ENCODE results near the gene QSOX1. TPM values are rescaled to one million over a fixed set of nuclear protein-coding genes. Genes with fewer than 3 reads are reported as not detected.

The QSOX1 gene
- total RNA-seq, 4 donors from 2014 or later = 104 to 138 (median 107) TPM

- no peak overlapping the region for H3K27ac ChIP-seq (replicated peaks in 1 of 4)
- H3K9me3 ChIP-seq = no peaks in the 10 kb centered on the region
- TF ChIP-seq CTCF (IDR thresholded peaks at IDR 0.05) (no peak), POLR2A (IDR thresholded peaks at IDR 0.05; ENCODE audit: low read depth) (no peak), EP300 (IDR thresholded peaks at IDR 0.05) (no peak), POLR2AphosphoS5 (IDR thresholded peaks at IDR 0.05) (no peak)
- no peaks in the 10 kb centered on the region for H3K36me3 ChIP-seq
- 74% methylated on average over 4 of the region's 4 CpGs for WGBS
- H3K4me3 ChIP-seq = no peak overlapping the region
- peaks cover 0 to 12% (median 0%) of the 10 kb centered on the region in 4 donors for H3K27me3 ChIP-seq
- intact Hi-C loops (cut with DNase I) = no loop called here
- H3K4me1 ChIP-seq = no peaks in the 10 kb centered on the region
- DNase-seq (ENCODE audit: extremely low spot score) = no peak
These were observed 53.6 kb downstream of the QSOX1 start for GRCh38 chr1:180208264-180208663.

- no peak for DNase-seq (ENCODE audit: extremely low spot score)
- no peak overlapping the region for H3K4me3 ChIP-seq
- H3K4me1 ChIP-seq = peaks cover 0 to 7% (median 0%) of the 10 kb centered on the region in 4 donors
- H3K27me3 ChIP-seq = peaks cover 0 to 12% (median 0%) of the 10 kb centered on the region in 4 donors
- WGBS = 87% methylated on average over 4 of the region's 4 CpGs
- H3K9me3 ChIP-seq = no peaks in the 10 kb centered on the region
- H3K36me3 ChIP-seq = no peaks in the 10 kb centered on the region
- no peak overlapping the region for H3K27ac ChIP-seq (replicated peaks in 1 of 4)
- TF ChIP-seq CTCF (IDR thresholded peaks at IDR 0.05) = no peak
- no peak for TF ChIP-seq EP300 (IDR thresholded peaks at IDR 0.05)
- TF ChIP-seq POLR2A (IDR thresholded peaks at IDR 0.05; ENCODE audit: low read depth) = no peak
- no peak for TF ChIP-seq POLR2AphosphoS5 (IDR thresholded peaks at IDR 0.05)
- intact Hi-C loops (cut with DNase I) = no loop called here
These were observed 55.4 kb downstream of the QSOX1 start for GRCh38 chr1:180210008-180210620.

GRCh38 chr1:180211156-180211859 is 56.6 kb downstream of the QSOX1 start:
- Histone ChIP-seq H3K9me3 (no peaks in the 10 kb centered on the region), H3K27ac (replicated peaks in 1 of 4) (no peak overlapping the region), H3K4me3 (no peak overlapping the region), H3K36me3 (no peaks in the 10 kb centered on the region), H3K27me3 (peaks cover 0 to 12% (median 0%) of the 10 kb centered on the region in 4 donors), H3K4me1 (peaks cover 0 to 10% (median 0%) of the 10 kb centered on the region in 4 donors)
- no peak for DNase-seq (ENCODE audit: extremely low spot score)
- no peak for TF ChIP-seq CTCF (IDR thresholded peaks at IDR 0.05)
- TF ChIP-seq EP300 (IDR thresholded peaks at IDR 0.05) = no peak
- no peak for TF ChIP-seq POLR2A (IDR thresholded peaks at IDR 0.05; ENCODE audit: low read depth)
- no peak for TF ChIP-seq POLR2AphosphoS5 (IDR thresholded peaks at IDR 0.05)
- WGBS = 88% methylated on average over 11 of the region's 12 CpGs
- intact Hi-C loops (cut with DNase I) = no loop called here

- intact Hi-C loops (cut with DNase I) = no loop called here
- DNase-seq (ENCODE audit: extremely low spot score) = no peak
- H3K9me3 ChIP-seq = no peaks in the 10 kb centered on the region
- H3K4me3 ChIP-seq = no peak overlapping the region
- peaks cover 0 to 12% (median 0%) of the 10 kb centered on the region in 4 donors for H3K27me3 ChIP-seq
- no peak overlapping the region for H3K27ac ChIP-seq (replicated peaks in 1 of 4)
- WGBS = 73% methylated on average over 8 of the region's 8 CpGs
- H3K4me1 ChIP-seq = peaks cover 0 to 10% (median 0%) of the 10 kb centered on the region in 4 donors
- no peak for TF ChIP-seq EP300 (IDR thresholded peaks at IDR 0.05)
- no peak for TF ChIP-seq CTCF (IDR thresholded peaks at IDR 0.05)
- TF ChIP-seq POLR2AphosphoS5 (IDR thresholded peaks at IDR 0.05) = no peak
- no peak for TF ChIP-seq POLR2A (IDR thresholded peaks at IDR 0.05; ENCODE audit: low read depth)
- H3K36me3 ChIP-seq = no peaks in the 10 kb centered on the region
These were observed 57.2 kb downstream of the QSOX1 start for GRCh38 chr1:180211860-180212229.

Data from esophagus muscularis mucosa (tissue), 4 donors.